ENCODE results near the gene ZNF318.
"Not testable (repeated sequence)": the region's sequence is repeated elsewhere in the genome, so short reads cannot be mapped to it uniquely, and the experiment has no call there.

ZNF318 gene

DNA sequence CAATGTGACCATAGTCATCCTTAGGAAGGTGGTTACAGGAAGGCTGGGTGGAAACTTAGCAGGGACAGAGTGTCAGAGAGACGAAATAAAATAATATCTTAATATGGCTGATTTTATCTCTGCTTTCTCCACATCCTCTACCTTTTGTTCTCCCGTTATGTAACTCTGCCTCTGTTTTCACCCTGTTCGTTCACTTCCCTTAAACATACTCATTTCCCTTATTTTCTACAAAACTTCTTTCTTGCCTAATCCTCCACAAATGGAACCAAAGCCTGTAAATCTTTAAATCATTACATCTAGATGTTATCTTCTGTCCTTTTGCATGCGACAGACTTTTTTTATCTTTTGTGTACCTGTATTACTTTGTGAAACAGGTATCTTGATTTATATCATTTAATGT is 37.6 kb downstream of the ZNF318 start:
- DNase-seq: no peak

DNA sequence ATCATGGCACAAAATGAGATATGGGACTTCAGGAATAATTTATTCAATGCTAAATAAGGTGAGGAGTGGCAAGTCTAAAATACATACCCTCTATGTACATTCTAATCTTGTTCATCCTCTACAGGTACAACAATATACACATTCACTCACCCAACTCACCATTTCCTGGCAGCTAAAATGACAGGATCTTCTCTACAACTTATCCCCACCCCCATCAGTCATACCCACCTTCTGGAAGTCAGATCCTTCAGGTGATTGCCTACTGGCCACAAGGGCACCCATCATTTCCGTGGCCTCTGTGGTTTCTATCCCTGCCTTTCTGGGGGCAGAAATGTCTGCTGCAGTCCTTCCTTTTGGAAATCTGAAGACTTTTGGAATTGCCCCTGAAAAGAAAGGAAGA is 38.0 kb downstream of the ZNF318 start:
- no peak for DNase-seq

DNA sequence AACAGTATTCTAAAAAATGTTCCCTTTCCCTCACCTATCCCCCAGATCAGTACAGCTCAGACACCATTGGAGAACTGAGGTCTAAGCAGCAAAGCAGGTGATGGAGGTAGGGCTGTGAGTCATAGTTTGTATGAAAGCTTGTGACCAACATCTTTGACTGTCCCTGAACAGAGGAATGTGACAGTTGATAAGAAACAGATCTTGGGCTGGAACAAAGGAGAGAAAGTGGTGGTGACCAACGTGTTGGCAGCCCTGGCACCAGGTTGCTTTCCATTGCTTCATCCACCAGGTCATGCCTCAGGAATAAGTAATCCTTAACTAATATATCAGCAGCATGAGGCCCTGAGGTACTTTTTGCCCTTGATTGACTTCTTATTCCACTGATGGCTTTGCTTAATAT is 40.9 kb downstream of the ZNF318 start:
- DNase-seq: no peak

DNA sequence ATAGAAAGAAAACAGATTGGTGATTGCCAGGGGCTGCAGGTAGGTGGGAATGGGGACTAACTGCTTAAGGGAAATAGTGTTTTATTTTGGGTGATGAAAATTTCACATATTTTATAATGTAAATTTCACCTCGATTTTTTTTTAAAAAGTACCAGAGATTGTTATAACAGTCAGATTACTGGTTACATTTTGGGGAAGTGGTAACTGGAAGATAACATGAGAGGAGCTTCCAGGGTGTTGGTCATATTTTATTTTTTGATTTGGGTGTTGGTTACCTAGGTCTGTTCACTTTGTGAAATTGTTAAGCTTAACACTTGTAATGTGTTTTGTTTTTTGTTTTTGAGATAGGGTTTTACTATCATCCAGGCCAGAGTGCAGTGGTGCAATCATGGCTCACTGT is 43.6 kb downstream of the ZNF318 start:
- no peak for DNase-seq

DNA sequence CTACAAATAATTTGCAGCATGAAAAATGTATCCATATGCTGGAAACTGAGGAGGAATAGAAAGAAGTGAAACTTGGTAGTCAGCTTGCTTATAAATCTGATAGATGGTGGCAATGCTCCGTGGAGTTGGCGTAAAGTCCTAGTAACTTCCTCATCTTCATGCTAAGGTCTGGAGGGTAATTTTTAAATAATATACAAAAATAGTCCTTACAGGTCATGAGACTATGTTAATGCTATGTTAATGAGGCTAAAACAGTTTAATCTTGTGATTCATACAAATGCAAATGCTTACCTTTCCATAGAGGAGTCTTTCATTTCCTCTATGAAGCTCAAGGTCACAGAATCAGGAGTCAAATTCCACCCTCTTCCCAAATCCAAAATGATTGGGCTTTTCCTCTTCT is 51.4 kb downstream of the ZNF318 start:
- DNase-seq: no peak

DNA sequence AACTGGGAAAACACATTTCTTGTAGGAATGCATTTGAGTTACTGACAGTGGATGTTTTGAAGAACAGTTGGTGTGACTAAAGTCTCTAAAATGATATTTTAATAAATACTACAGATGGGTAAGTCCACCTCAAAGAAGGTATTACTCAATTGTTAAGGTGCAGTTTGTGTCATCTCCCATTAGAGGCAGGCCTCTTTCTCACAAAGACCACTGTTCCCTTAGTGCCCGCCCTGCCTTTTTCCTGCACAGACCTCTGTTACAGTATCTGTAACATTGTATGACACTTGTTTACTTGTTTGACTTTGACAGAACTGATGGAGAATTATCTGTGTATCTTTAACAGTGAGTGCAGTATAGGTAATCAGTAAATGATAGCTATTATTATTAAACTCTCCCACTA is 55.6 kb downstream of the ZNF318 start:
- DNase-seq: no peak

DNA sequence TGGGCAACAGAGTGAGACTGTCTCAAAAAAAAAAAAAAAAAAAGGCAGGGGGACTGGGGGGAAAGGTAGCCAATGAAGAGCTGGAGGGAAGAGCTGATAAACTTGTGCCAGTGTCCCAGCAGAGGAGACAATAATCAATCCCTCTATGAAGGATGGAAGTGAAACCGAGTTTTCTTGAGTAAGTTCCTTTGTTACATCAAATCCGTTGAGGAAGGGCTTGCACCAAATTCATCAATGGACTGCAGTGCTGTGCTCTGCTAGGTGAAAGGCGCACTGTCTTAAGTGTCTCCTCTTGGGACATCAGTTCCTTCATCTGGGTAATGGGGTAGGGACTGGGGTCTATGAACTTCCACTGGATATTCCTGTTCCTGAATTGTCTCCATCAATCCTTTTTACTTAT is 57.8 kb downstream of the ZNF318 start:
- no peak for DNase-seq

DNA sequence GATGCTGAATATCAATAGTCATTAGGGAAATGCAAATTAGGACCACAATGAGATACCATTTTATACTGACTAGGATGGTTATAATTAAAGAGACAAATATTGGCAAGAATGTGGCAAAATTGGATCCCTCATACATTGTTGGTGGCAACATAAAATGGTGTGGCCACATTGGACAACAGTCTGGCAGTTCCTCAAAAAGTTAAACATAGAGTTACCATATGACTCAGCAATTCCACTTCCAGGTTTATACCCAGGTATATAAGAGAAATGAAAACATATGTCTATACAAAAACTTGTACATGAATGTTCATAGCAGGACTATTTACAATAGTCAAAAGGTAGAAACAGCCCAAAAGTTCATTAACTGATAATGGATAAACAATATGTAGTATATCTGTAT is 58.8 kb downstream of the ZNF318 start:
- DNase-seq: no peak

DNA sequence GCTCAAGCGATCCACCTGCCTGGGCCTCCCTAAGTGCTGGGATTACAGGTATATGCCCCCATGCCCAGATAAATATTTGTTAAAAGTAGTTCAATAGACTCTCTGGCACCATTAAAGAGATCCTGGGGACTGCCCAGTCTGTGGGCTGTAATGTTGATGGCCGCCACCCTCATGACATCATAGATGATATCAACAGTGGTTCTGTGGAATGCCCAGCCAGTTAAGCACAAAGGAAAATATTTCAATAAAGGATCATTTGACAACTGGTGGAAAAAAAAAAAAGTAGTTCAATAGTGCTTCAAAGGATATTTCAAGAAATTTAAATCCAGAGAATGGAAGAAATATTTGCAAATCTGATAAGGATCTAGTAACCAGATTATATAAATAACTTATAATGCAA is 59.3 kb downstream of the ZNF318 start:
- DNase-seq: no peak

DNA sequence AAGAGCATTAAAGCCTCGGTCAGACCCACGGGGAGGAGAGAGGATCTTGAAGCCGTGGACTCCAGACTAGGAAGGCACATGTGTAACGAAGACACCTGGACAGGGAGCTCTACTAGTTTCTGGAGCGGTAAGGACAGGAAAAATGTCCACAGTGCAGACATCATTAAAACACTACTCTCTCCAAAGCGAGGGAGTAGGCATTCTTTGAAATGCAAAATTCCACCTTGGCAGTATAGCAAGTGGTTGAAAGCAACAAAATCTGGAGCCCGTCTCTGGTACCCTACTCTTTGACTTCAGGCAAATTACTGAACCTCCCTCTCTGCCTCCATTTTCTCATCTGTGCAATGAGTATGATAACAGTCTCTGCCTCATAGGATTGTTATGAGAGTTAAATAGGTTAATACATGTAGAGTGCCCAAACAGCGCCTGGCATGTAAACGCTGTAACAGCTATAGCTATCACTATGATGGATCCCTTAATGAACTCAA is 60.4 kb downstream of the ZNF318 start:
- no peak for DNase-seq

DNA sequence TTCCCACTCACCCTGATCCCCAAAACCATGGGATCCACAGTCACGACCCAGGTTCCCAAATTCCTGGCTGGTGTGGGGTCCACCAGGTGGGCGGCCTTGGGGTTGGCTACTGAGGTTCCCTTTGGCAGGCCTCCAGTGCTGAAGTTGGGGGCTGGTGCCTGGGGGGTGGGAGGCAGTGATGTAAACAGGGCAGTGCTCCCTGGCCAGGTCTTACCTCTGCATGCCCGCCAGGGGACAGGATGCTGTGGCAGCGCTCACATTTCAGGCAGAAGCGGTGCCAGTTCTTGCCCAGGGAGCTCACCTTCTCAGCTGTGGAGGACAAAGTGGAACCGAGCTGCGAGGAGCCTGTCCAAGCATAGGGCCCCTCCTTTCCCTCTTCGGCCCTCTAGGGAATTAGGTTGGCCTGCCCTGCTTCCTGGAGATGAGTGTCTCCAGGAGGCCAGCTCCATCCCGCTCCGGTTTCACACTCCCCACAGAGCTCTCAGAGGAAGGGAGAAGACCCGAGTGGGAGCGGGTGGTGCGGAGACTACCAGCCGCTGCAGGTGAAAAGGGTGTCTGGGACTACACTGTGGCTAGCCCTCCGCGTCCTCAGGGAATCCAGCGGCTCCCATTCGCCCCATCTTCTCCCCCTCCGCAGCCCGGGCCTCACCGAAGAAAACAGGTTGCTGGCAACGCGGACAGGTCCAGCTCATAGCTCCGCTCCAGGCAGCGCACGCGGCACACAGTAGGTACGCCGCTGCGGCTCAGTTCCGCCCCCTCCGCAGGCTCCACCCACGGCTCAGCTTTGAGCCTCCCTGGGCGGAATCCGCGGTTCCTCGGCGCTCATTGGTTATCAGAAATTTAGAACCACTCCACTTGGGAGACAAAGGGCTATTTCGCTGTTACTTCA is 61.1 kb downstream of the ZNF318 start, which contains the start of gene CRIP3:
Gene CRIP3, minus strand, starts transcription at position 726 of the 889 bp plus-strand sequence. Its CDS starts 34 bp downstream, at position 692.
- DNase-seq: no peak

DNA sequence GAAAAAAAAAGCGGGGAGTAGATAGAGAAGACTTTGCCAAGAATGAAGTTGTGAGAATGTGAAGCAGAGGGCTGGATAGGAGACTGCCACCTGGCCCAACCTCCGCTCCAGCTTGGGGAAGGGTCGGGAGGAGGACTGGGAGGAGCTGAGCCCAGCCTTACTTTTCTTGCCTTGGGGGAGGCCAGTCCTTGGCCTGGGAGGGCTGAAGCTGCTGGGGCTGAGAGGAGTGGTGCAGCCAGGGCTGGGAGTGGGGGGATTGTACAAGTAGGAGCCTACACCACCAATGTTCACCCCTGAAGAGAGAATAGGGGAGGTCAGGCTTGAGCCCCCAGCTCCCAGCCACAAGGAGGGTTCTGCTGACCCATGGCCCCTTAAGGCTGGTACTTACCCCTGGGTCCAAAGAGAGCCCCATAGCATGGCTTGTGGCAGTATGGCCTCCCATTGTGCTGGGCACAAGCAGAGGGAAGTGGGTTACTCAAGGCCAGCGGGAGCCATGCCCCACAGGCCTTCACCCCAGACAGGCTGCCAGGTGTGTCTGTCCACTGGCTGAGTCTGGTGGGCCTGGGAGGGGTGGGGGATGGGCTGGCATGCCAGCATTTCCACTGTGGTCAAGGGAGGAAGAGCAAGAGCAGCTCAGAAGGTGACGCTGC is 61.9 kb downstream of the ZNF318 start:
- DNase-seq: no peak

DNA sequence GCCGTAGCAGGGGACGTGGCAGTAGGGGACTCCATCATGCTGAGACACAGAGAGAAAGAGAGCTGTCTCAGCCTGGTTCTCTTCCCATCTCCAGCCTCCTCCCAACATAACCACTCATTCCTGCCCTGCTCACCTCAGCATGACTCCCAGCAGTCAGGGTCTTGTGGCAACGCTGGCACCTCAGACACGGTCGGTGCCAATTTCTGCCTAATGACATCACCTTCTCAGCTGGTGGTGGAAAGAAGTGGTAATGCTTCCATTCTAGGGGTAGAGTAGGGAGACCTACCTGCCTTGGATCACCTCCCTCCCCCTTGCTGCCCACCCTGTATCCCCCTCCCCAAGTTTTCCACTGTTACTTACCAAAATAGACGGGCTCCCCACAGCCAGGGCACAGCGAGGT is 63.4 kb downstream of the ZNF318 start:
- DNase-seq: no peak

DNA sequence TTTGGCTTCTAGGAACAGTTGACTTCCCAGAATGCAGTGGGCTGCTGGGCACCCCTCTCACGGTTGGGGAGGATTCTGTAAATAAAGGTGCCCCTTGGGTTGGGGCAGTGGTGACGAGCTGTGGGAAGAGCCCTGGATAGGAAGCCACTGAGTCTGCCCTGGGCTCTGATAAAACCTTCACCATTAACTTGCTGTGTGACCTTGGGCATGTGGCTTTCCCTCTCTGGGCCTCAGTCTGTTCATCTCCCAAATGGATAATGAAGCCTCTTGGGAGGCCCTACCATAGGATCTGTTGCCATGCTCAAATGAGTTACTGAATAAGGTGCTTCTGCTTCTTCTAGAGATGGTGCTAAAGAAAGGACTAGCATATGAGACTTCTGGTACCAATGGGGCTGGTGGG is 64.6 kb downstream of the ZNF318 start:
- no peak for DNase-seq

DNA sequence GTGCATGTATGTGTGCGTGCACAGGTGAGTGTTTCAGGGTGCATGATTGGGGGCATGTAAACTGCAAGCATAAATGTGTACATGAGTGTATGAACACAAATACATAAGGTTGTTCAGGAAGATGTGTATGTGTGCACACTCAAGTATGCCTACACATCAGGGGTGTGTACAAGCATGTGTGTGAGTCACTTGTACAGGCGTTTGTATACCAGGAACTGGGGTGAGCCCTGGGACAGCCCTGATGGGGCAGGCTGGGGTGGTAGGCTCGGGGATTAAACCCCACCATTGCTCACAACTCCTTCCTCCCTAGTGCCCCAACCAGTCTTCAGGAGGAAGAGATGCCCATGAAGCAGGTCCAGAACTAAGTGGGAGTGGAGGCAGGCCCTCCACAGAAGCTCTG is 65.1 kb downstream of the ZNF318 start:
- no peak for DNase-seq

DNA sequence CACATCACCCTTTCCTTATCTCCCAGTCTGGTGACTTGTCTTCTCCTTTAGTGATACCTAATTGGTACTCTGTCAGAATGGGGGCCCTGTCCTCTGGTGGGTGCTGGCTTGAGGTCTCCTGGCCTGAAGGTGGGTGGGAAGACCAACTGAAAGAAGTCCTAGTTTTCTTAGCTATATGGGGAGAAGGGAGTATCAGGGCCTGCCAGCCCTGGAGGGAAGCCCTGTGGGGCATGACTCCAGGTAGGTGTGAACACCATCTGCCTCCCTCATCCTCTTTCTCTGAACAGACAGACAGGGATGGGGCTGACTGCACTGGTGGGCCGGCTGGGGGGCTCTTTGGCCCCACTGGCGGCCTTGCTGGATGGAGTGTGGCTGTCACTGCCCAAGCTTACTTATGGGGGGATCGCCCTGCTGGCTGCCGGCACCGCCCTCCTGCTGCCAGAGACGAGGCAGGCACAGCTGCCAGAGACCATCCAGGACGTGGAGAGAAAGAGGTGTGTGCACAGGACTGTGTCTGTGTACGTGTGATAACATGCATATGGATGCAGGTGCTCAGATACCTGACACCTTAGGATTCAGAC is 65.6 kb downstream of the ZNF318 start:
- no peak for DNase-seq

DNA sequence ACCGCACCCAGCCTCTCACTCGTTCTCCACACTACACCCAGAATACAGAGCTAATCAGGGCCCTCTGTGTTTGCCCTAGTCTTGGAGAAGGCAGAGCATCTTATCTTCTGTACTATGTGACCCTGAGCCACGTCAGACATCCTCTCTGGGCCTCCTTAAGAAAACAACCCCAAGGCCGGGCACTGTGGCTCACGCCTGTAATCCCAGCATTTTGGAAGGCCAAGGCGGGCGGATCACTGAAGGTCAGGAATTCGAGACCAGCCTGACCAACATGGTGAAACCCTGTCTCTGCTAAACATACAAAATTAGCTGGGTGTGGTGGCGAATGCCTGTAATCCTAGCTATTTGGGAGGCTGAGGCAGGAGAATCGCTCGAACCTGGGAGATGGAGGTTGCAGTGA is 66.4 kb downstream of the ZNF318 start:
- not testable (repeated sequence) for DNase-seq

DNA sequence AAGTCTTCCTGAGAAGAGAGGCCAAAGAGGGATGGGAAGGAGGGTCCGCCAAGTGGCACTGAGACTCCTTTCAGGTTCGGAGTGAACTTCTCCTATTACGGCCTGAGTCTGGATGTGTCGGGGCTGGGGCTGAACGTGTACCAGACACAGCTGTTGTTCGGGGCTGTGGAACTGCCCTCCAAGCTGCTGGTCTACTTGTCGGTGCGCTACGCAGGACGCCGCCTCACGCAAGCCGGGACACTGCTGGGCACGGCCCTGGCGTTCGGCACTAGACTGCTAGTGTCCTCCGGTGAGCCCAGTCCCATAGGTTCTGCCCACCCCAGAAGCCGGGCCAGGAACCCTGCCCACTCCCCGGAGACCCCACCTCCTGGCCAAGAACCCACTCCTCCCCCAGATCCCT is 67.3 kb downstream of the ZNF318 start:
- DNase-seq: no peak

DNA sequence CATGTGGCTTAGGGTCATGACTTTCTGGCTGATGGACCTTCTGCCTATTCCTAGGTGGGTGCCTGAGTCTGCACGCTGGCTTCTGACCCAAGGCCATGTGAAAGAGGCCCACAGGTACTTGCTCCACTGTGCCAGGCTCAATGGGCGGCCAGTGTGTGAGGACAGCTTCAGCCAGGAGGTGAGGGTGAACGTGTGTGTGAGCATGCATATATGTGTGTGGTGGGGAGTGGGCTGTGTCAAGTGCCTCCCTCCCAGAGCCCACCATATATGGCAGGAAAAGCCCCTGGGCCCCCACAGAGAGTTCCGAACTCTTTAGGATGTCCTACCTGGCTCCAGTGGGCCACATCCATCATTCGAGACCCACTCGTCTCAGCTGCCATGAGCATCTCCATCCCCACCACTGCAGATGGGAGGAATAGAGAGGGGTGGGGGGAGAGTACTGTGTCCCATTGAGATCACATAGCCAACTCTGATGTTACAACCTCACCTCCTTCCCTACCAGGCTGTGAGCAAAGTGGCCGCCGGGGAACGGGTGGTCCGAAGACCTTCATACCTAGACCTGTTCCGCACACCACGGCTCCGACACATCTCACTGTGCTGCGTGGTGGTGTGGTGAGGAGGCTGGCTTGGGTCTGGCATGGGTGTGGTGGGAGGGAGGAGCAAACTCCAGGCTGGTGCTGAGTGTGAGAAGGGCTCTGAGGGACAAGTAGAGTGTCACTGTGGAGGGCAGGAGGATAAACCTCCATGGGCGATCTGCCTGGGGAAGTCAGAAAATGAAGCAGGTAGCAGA is 68.2 kb downstream of the ZNF318 start:
- no peak for DNase-seq

DNA sequence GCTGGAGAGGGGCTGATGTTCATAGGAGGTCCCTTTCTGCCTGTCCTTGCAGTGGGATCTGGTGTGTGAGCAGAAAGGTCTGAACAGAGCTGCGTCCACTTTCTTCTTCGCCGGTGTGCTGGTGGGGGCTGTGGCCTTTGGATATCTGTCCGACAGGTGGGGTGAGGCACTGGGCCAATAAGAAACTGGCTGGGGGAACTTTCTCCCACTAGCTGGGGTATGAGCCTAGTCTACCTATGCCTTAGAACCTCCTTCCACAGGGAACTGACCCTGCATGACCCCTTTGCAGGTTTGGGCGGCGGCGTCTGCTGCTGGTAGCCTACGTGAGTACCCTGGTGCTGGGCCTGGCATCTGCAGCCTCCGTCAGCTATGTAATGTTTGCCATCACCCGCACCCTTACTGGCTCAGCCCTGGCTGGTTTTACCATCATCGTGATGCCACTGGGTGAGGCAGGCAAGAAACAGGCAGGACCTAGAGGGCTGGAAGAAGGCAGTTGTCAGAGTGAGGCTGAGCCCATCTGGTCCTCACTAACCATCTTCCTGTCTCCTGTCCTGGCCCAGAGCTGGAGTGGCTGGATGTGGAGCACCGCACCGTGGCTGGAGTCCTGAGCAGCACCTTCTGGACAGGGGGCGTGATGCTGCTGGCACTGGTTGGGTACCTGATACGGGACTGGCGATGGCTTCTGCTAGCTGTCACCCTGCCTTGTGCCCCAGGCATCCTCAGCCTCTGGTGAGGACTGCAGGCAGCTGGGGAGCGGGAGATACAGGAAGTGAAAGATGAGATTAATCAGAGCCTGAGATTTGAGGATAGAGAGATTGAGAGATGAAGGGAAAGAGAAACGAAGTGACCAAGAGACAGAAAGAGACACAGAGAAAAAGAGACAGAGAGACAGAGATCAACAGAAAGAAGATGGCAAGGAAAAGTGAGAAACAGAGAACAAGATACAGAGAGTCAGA is 69.8 kb downstream of the ZNF318 start:
- no peak for DNase-seq

DNA sequence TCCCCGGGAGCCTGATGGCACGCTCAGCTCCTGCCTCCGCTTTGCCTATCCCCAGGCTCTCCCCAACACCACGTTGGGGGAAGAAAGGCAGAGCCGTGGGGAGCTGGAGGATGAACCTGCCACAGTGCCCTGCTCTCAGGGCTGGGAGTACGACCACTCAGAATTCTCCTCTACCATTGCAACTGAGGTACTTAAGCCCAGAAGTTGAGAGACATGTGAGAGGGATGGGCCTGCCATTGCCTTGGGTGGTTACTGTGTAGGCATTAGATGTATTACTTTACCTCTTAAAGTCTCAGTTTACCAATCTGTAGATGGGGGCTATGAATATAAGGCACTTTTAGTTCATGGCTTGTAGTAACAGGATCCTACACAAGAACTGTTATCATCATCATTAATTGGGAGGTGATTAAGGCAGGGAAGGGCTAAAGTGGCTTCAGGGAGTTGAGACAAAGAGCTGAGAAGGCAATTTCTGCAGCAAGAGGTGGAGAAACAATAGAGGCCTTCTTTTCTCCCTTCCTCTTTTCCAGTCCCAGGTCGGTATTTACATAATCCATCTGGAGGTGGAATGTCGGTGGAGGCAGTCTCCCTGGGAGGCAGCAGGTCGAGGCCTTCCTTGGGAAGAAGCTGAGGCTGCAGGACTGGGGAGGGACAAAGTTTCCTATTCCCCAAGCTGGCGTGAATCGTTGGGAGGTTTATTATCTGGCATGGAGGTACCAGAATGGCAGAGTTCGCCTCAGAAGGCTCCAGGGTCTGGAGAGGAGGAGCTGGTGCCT is 70.7 kb downstream of the ZNF318 start:
- DNase-seq: no peak
